K562 (cell line): ENCODE measurements around the gene MFAP5. TPM values are rescaled to one million over a fixed set of nuclear protein-coding genes. Genes with fewer than 3 reads are reported as not detected.

Experiments
- ATAC-seq: fragments of 200-7000 bp; cut with Tn5 transposase; 3 replicates; pipeline ENCODE4 v1.9.1; 2020; ENCODE audit warnings: moderate library complexity
- BruUV-seq: library from RNA; stranded (reverse); fragments of 400-500 nt; replicated peaks from 2 replicates; lab custom pipeline; 2021; lab: Mats Ljungman, UMichigan
- CTCF ChIA-PET: fragments of 300-600 bp; formaldehyde crosslinking; extraction: SDS; loops from one replicate; lab custom pipeline; 2021; ENCODE audit warnings: low intra/inter-chr PET ratio; lab: Yijun Ruan, JAX
- POLR2A ChIA-PET: fragments of 300-600, 350-650 bp; sonication (Branson Sonifier 250); formaldehyde crosslinking; extraction: SDS; loops from one replicate; lab custom pipeline; 2021; ENCODE audit warnings: antibody characterized with exemption, inconsistent platforms; lab: Yijun Ruan, JAX
- DNase-seq, 4 experiments: peaks; one replicate each; pipeline versions ENCODE4 v3.0.0 to v3.0.0-alpha.2; 2011 to 2018; ENCODE audit warnings: low spot score in 3 of 4, mixed read lengths in 3 of 4; ENCODE audit errors: extremely low read depth in 1 of 4
- FAIRE-seq: peaks from 2 replicates; lab custom pipeline; 2011; peaks lifted over from hg19 to GRCh38; lab: Jason Lieb, UNC
- H2AFZ ChIP-seq: 2 replicates; pipeline ENCODE4 v1.6.0; 2011; ENCODE audit warnings: low read depth, low read length, control low read depth, inconsistent platforms
- H3K27ac ChIP-seq: fragments of 200-600 bp; 3 replicates; pipeline ENCODE4 v1.8.0; 2011; ENCODE audit warnings: low read depth, mild to moderate bottlenecking, control low read depth, inconsistent platforms, low read length, moderate library complexity, mixed read lengths; ENCODE audit errors: extremely low read depth
- H3K27me3 ChIP-seq, 2 experiments: fragments of 300-600 bp in 1 of 2; 2 replicates in 1 of 2; 3 replicates in 1 of 2; pipeline versions ENCODE4 v1.6.0 to v1.8.0; 2011; ENCODE audit warnings: inconsistent platforms in 2 of 2, low read length in 2 of 2, mild to moderate bottlenecking in 1 of 2, mixed read lengths in 1 of 2, moderate library complexity in 1 of 2; ENCODE audit not compliant: control insufficient read depth in 2 of 2, insufficient read depth in 2 of 2
- H3K36me3 ChIP-seq: fragments of 300-600 bp; 3 replicates; pipeline ENCODE4 v1.8.0; 2011; ENCODE audit warnings: mild to moderate bottlenecking, low read length, inconsistent platforms; ENCODE audit not compliant: control insufficient read depth, insufficient read depth
- H3K4me1 ChIP-seq, 2 experiments: fragments of 200-600 bp in 1 of 2; replicated peaks in 1 of 2; 2 replicates in 1 of 2; 3 replicates in 1 of 2; pipeline versions ENCODE4 v1.5.1 to v1.8.0; 2011; ENCODE audit warnings: inconsistent platforms in 2 of 2, low read length in 2 of 2, mild to moderate bottlenecking in 1 of 2, mixed read lengths in 1 of 2, moderate library complexity in 1 of 2; ENCODE audit not compliant: control insufficient read depth in 2 of 2, insufficient read depth in 2 of 2
- H3K4me2 ChIP-seq: 2 replicates; pipeline ENCODE4 v1.6.1; 2011; ENCODE audit warnings: low read length, control low read depth, inconsistent platforms, mixed read lengths; ENCODE audit not compliant: insufficient read depth
- H3K4me3 ChIP-seq: fragments of 200-600 bp; sonication (generic), shearing (Covaris generic); 2 replicates; pipeline ENCODE4 v1.5.1; 2016; ENCODE audit warnings: control low read depth, inconsistent platforms
- H3K79me2 ChIP-seq: fragments of 200-600 bp; 3 replicates; pipeline ENCODE4 v1.8.0; 2011; ENCODE audit warnings: low read length, inconsistent platforms; ENCODE audit not compliant: control insufficient read depth, insufficient read depth
- H3K9ac ChIP-seq, 2 experiments: 2 replicates each; pipeline versions ENCODE4 v1.6.0 to v1.6.1; 2011; ENCODE audit warnings: low read depth in 2 of 2, low read length in 2 of 2, control low read depth in 1 of 2, inconsistent platforms in 1 of 2, mild to moderate bottlenecking in 1 of 2, mixed read lengths in 1 of 2; ENCODE audit not compliant: insufficient read depth in 1 of 2
- H3K9me1 ChIP-seq: one replicate; pipeline ENCODE4 v1.6.0; 2011; ENCODE audit warnings: inconsistent platforms, mild to moderate bottlenecking, low read length, moderate library complexity; ENCODE audit not compliant: control insufficient read depth, insufficient read depth
- H3K9me3 ChIP-seq: replicated peaks from 2 replicates; pipeline ENCODE4 v1.5.1; 2011; ENCODE audit warnings: low read depth, low read length, inconsistent platforms; ENCODE audit not compliant: control insufficient read depth, insufficient read depth
- H4K20me1 ChIP-seq: replicated peaks from 2 replicates; pipeline ENCODE4 v1.6.1; 2011; ENCODE audit warnings: low read length, inconsistent platforms, mixed read lengths; ENCODE audit not compliant: control insufficient read depth, insufficient read depth
- ASH1L ChIP-seq: fragments of 450-650 bp; IDR thresholded peaks from 2 replicates; pipeline ENCODE4 v1.6.1; 2018; ENCODE audit warnings: borderline replicate concordance, mild to moderate bottlenecking, low read depth; ENCODE audit not compliant: partially characterized antibody
- CC2D1A ChIP-seq: fragments of 450-650 bp; IDR thresholded peaks from 2 replicates; pipeline ENCODE4 v1.6.1; 2017; ENCODE audit warnings: mild to moderate bottlenecking
- MXI1 ChIP-seq: IDR thresholded peaks from 2 replicates; pipeline ENCODE4 v1.6.1; 2011; ENCODE audit warnings: low read depth, mild to moderate bottlenecking, improper control_type of control experiment, low read length
- SIX5 ChIP-seq, 2 experiments: IDR thresholded peaks; 2 replicates each; pipeline ENCODE4 v1.6.1; 2011; ENCODE audit warnings: low read length in 2 of 2, borderline replicate concordance in 1 of 2, low read depth in 1 of 2, mild to moderate bottlenecking in 1 of 2, moderate library complexity in 1 of 2; ENCODE audit not compliant: insufficient read depth in 1 of 2
- ZFP1 ChIP-seq: fragments of 450-650 bp; formaldehyde crosslinking; IDR thresholded peaks from 2 replicates; pipeline ENCODE4 v1.4.0; 2020; ENCODE audit warnings: mild to moderate bottlenecking, mixed read lengths
- WGBS: fragments of 100-300 bp; shearing (Covaris generic); methylation state at CpG from one replicate; pipeline ENCODE4 v1.1.6; 2016; ENCODE audit warnings: low coverage, mixed read lengths; ENCODE audit not compliant: insufficient coverage; ENCODE audit errors: missing lambda C conversion rate; 5-methylcytosine and 5-hydroxymethylcytosine counted together
- in situ Hi-C: fragments of 300-500 bp; cut with MboI; formaldehyde crosslinking; loops from 4 replicates; pipeline ENCODE4 v1.15.0; 2018; ENCODE audit warnings: inconsistent platforms, mixed read lengths
- intact Hi-C: fragments of 100-400 bp; cut with micrococcal nuclease; formaldehyde crosslinking; loops from 2 replicates; pipeline ENCODE4 v1.14.2; 2022
- polyA plus RNA-seq, 8 experiments: library from polyadenylated mRNA; depleted of rRNA in 4 of 8; stranded (reverse) in 5 of 8; unstranded in 3 of 8; fragments of >200 nt; fragmentation: Nextera tagmentation in 2 of 8; fragmentation: Illumina TruSeq in 1 of 8; extraction: Ambion mirVana in 2 of 8; extraction: Trizol in 1 of 8; gene quantifications; 2 replicates each; pipeline versions ENCODE4 v1.2.1 to v1.2.3, GENCODE V29; 2011 to 2014; ENCODE audit warnings: inconsistent platforms in 1 of 8, missing spikeins in 1 of 8
- small RNA-seq: library from RNA; depleted of rRNA; stranded (forward); fragments of <200 nt; gene quantifications from one replicate; pipeline ENCODE3, GENCODE V24; 2014
- total RNA-seq, 7 experiments: library from RNA; depleted of rRNA in 6 of 7; stranded (reverse); fragments of >200 nt in 6 of 7; fragmentation: Illumina TruSeq in 2 of 7; extraction: Trizol in 2 of 7; gene quantifications; 2 replicates each; pipeline versions ENCODE4 v1.2.1 to v1.2.3, GENCODE V29; 2011 to 2021; ENCODE audit warnings: low replicate concordance in 1 of 7

MFAP5 gene
- total and polyA plus RNA-seq, 9 of the 15 experiments (the other 6 are each of a cell fraction or from before 2014, with no cell fraction given) = not detected

GRCh38 chr12:8596561-8596960 lies 66.1 kb downstream of the MFAP5 start:
- FAIRE-seq (no peak), ATAC-seq (no peak), DNase-seq (no peak)
- ChIA-PET POLR2A (no interaction called here), CTCF (no interaction called here)
- H4K20me1 ChIP-seq = no peaks in the 10 kb centered on the region
- in situ Hi-C loops (no loop called here), intact Hi-C loops (no loop called here)
- H2AFZ ChIP-seq = no peak overlapping the region
- no peak overlapping the region for H3K4me2 ChIP-seq
- H3K9me1 ChIP-seq = no peaks in the 10 kb centered on the region
- TF ChIP-seq CC2D1A (no peak), ASH1L (no peak), SIX5 (IDR thresholded peaks at IDR 0.05; ENCODE audit: borderline replicate concordance in 1 of 2, insufficient read depth in 1 of 2, low read depth in 1 of 2, low read length in 2 of 2) (no peak), MXI1 (no peak), ZFP1 (CRISPR knock-in tag) (no peak)
- no peak overlapping the region for H3K9ac ChIP-seq
- H3K79me2 ChIP-seq = no peaks in the 10 kb centered on the region
- no peak overlapping the region for H3K27ac ChIP-seq
- no peaks in the 10 kb centered on the region for H3K4me1 ChIP-seq
- no TSS peak for BruUV-seq
- H3K4me3 ChIP-seq = no peak overlapping the region
- WGBS = 0% methylated on average over 3 of the region's 3 CpGs
- no peaks in the 10 kb centered on the region for H3K9me3 ChIP-seq
- H3K27me3 ChIP-seq = peaks cover 0 to 6% of the 10 kb centered on the region in 2 experiments; a peak in 2 of 5 replicates
- H3K36me3 ChIP-seq = no peaks in the 10 kb centered on the region

Small RNA genes lying within 50 kb of the gene (small RNA-seq; reads per million reads assigned to genes)
- not detected for gene RF00564

Other genes with a start within 250 kb of the MFAP5 start
- gene CLEC6A, start 206.9 kb downstream of the MFAP5 start, total RNA-seq (2014; rRNA removed) = not detected in 2 replicates
- gene CLEC6A, start 206.9 kb downstream of the MFAP5 start, total RNA-seq (2014; rRNA removed; fragmentation: Illumina TruSeq; extraction: Trizol) = not detected in 2 replicates
- not detected in 2 replicates for gene CLEC6A, start 206.9 kb downstream of the MFAP5 start, total RNA-seq (2015; rRNA removed; fragmentation: Illumina TruSeq; extraction: Trizol)
- gene CLEC6A, start 206.9 kb downstream of the MFAP5 start, total RNA-seq (2021) = not detected in 2 replicates
- not detected in 2 replicates for gene CLEC6A, start 206.9 kb downstream of the MFAP5 start, polyA plus RNA-seq (2011; rRNA removed)
- gene CLEC6A, start 206.9 kb downstream of the MFAP5 start, polyA plus RNA-seq (2014; fragmentation: Illumina TruSeq; extraction: Trizol) = not detected in 2 replicates
- not detected for gene CLEC6A, start 206.9 kb downstream of the MFAP5 start, polyA plus RNA-seq (2014; fragmentation: Nextera tagmentation; extraction: Ambion mirVana)
- not detected in 2 replicates for gene CLEC6A, start 206.9 kb downstream of the MFAP5 start, polyA plus RNA-seq (2014; rRNA removed)
- not detected in 2 replicates for gene CLEC4D, start 149.3 kb downstream of the MFAP5 start, total RNA-seq (2014; rRNA removed)
- gene CLEC4D, start 149.3 kb downstream of the MFAP5 start, total RNA-seq (2014; rRNA removed; fragmentation: Illumina TruSeq; extraction: Trizol) = not detected in 2 replicates
- gene CLEC4D, start 149.3 kb downstream of the MFAP5 start, total RNA-seq (2015; rRNA removed; fragmentation: Illumina TruSeq; extraction: Trizol) = not detected in 2 replicates
- not detected in 2 replicates for gene CLEC4D, start 149.3 kb downstream of the MFAP5 start, total RNA-seq (2021)
- not detected in 2 replicates for gene CLEC4D, start 149.3 kb downstream of the MFAP5 start, polyA plus RNA-seq (2011; rRNA removed)
- not detected in 2 replicates for gene CLEC4D, start 149.3 kb downstream of the MFAP5 start, polyA plus RNA-seq (2014; fragmentation: Illumina TruSeq; extraction: Trizol)
- gene CLEC4D, start 149.3 kb downstream of the MFAP5 start, polyA plus RNA-seq (2014; fragmentation: Nextera tagmentation; extraction: Ambion mirVana) = not detected
- gene CLEC4D, start 149.3 kb downstream of the MFAP5 start, polyA plus RNA-seq (2014; rRNA removed) = not detected in 2 replicates
- not detected in 2 replicates for gene CLEC4E, start 121.9 kb downstream of the MFAP5 start, total RNA-seq (2014; rRNA removed)
- not detected in 2 replicates for gene CLEC4E, start 121.9 kb downstream of the MFAP5 start, total RNA-seq (2014; rRNA removed; fragmentation: Illumina TruSeq; extraction: Trizol)
- not detected in 2 replicates for gene CLEC4E, start 121.9 kb downstream of the MFAP5 start, total RNA-seq (2015; rRNA removed; fragmentation: Illumina TruSeq; extraction: Trizol)
- not detected in 2 replicates for gene CLEC4E, start 121.9 kb downstream of the MFAP5 start, total RNA-seq (2021)
- not detected in 2 replicates for gene CLEC4E, start 121.9 kb downstream of the MFAP5 start, polyA plus RNA-seq (2011; rRNA removed)
- gene CLEC4E, start 121.9 kb downstream of the MFAP5 start, polyA plus RNA-seq (2014; fragmentation: Illumina TruSeq; extraction: Trizol) = not detected in 2 replicates
- gene CLEC4E, start 121.9 kb downstream of the MFAP5 start, polyA plus RNA-seq (2014; fragmentation: Nextera tagmentation; extraction: Ambion mirVana) = not detected
- not detected in 2 replicates for gene CLEC4E, start 121.9 kb downstream of the MFAP5 start, polyA plus RNA-seq (2014; rRNA removed)
- not detected in 2 replicates for gene AICDA, start 50.0 kb downstream of the MFAP5 start, total RNA-seq (2014; rRNA removed)
- gene AICDA, start 50.0 kb downstream of the MFAP5 start, total RNA-seq (2014; rRNA removed; fragmentation: Illumina TruSeq; extraction: Trizol) = not detected in 2 replicates
- not detected in 2 replicates for gene AICDA, start 50.0 kb downstream of the MFAP5 start, total RNA-seq (2015; rRNA removed; fragmentation: Illumina TruSeq; extraction: Trizol)
- gene AICDA, start 50.0 kb downstream of the MFAP5 start, total RNA-seq (2021) = 0.11 TPM in 1 of 2 replicates, not detected in the other
- gene AICDA, start 50.0 kb downstream of the MFAP5 start, polyA plus RNA-seq (2011; rRNA removed) = not detected in 2 replicates
- gene AICDA, start 50.0 kb downstream of the MFAP5 start, polyA plus RNA-seq (2014; fragmentation: Illumina TruSeq; extraction: Trizol) = not detected in 2 replicates
- gene AICDA, start 50.0 kb downstream of the MFAP5 start, polyA plus RNA-seq (2014; fragmentation: Nextera tagmentation; extraction: Ambion mirVana) = not detected
- gene AICDA, start 50.0 kb downstream of the MFAP5 start, polyA plus RNA-seq (2014; rRNA removed) = not detected in 2 replicates
- gene RIMKLB, start 35.2 kb upstream of the MFAP5 start, total RNA-seq (2014; rRNA removed) = 13.6 and 17.2 TPM in 2 replicates
- gene RIMKLB, start 35.2 kb upstream of the MFAP5 start, total RNA-seq (2014; rRNA removed; fragmentation: Illumina TruSeq; extraction: Trizol) = 19.8 and 24.5 TPM in 2 replicates
- gene RIMKLB, start 35.2 kb upstream of the MFAP5 start, total RNA-seq (2015; rRNA removed; fragmentation: Illumina TruSeq; extraction: Trizol) = 17.9 and 22.8 TPM in 2 replicates
- gene RIMKLB, start 35.2 kb upstream of the MFAP5 start, total RNA-seq (2021) = 13.8 and 17.0 TPM in 2 replicates
- gene RIMKLB, start 35.2 kb upstream of the MFAP5 start, polyA plus RNA-seq (2011; rRNA removed) = 19.5 and 21.8 TPM in 2 replicates
- gene RIMKLB, start 35.2 kb upstream of the MFAP5 start, polyA plus RNA-seq (2014; fragmentation: Illumina TruSeq; extraction: Trizol) = 15.5 and 17.2 TPM in 2 replicates
- 1 to 10 TPM; 6.5 to 9.1 TPM for gene RIMKLB, start 35.2 kb upstream of the MFAP5 start, polyA plus RNA-seq (2014; fragmentation: Nextera tagmentation; extraction: Ambion mirVana)
- 16.4 and 18.3 TPM in 2 replicates for gene RIMKLB, start 35.2 kb upstream of the MFAP5 start, polyA plus RNA-seq (2014; rRNA removed)
- 0.04 and 0.14 TPM in 2 replicates for gene A2ML1, start 159.8 kb upstream of the MFAP5 start, total RNA-seq (2014; rRNA removed)
- 0.11 and 0.26 TPM in 2 replicates for gene A2ML1, start 159.8 kb upstream of the MFAP5 start, total RNA-seq (2014; rRNA removed; fragmentation: Illumina TruSeq; extraction: Trizol)
- 0.23 and 0.47 TPM in 2 replicates for gene A2ML1, start 159.8 kb upstream of the MFAP5 start, total RNA-seq (2015; rRNA removed; fragmentation: Illumina TruSeq; extraction: Trizol)
- 0.40 TPM in 1 of 2 replicates, not detected in the other for gene A2ML1, start 159.8 kb upstream of the MFAP5 start, total RNA-seq (2021)
- 0.01 and 0.04 TPM in 2 replicates for gene A2ML1, start 159.8 kb upstream of the MFAP5 start, polyA plus RNA-seq (2011; rRNA removed)
- 0.07 and 0.13 TPM in 2 replicates for gene A2ML1, start 159.8 kb upstream of the MFAP5 start, polyA plus RNA-seq (2014; fragmentation: Illumina TruSeq; extraction: Trizol)
- gene A2ML1, start 159.8 kb upstream of the MFAP5 start, polyA plus RNA-seq (2014; fragmentation: Nextera tagmentation; extraction: Ambion mirVana) = under 1 TPM; 0.04 to 0.14 TPM
- 0.04 and 0.11 TPM in 2 replicates for gene A2ML1, start 159.8 kb upstream of the MFAP5 start, polyA plus RNA-seq (2014; rRNA removed)